NCI-H446 (cell line): ENCODE data around the gene DHX15.

Source experiments
- DNase-seq, 2 experiments: peaks; one replicate each; lab custom pipeline; 2025; lab: John Stamatoyannopoulos, UW

The DHX15 gene

DNA sequence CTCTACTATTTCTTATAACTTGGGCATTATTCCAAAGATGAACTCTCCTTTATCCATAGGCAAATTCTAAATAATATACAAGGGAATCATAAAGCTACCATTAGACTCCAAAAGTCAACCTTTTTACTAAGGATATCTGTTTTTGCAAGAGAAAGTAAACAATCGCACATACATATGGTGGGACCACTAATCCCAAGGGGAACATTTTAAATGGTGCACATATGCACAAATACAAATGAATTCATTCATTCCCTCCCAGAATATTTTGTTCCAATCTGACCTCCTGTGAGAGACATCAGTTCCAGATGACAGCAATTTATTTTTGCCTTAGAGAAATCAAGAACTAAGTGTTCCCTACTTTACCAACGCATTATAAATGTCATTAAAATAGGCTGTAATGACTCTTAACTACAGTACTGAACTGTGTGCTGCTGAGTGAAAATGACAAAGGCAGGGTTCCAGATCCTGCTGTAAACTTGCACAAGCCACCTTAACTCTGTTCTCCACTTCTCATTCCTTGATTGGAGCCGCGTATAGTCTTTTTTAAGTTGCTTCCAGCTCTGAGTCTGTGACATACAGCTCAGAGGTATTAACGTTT lies 2.0 kb downstream of the DHX15 start:
- no peak for DNase-seq

DNA sequence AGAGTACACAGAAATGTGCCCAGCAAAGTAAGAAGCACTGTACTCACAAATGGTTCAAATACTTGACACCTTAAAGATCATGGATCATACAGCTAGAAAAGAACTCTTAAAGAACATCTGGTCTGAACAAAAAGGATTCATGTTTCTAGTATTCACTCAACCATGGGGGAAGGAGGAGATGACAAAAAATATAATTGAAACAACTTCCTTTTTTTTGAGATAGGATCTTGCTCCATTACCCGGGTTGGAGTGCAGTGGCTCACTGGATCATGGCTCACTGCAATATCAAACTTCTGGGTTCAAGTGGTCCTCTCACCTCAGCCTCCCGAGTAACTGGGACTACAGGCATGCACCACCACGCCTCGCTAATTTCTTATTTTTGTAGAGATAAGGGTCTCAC lies 6.0 kb downstream of the DHX15 start:
- DNase-seq, result no peak

DNA sequence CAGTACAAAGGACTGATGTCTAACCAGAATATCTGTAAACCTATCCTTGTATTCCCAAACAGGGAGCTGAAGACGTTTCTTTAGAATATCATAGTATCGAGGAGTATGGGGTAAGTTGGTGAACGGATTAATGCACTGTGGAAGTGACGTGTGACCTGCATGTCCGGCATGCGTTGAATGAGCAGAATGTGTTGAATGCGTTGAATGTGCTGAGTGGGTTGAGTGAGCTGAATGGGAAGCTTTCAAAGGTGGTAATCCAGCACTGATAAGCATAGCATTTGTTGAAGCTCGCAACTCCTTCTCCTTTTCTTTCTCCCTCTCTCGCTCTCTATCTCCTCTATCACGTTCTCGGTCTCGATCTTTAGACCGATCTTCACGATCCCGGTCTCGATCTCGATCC lies 8.1 kb downstream of the DHX15 start:
- no peak for DNase-seq

DNA sequence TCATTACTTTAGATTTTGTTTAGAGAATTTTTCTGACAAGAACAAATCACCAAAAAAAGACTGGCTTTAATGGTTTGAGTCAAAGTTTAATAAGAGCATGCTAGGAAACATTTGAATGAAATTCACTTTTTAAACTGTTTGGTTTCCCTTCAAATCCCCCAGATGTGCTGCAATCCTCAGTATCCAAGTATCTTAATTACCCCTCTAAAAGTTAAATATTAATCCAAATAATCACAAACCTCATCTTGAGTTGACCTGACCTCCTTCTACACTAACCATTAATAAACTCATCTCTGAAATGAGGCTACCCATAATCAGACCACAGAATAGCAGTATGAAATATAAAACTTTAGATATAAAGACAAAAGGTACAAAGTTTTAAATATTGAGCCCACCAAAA lies 10.1 kb downstream of the DHX15 start:
- no peak for DNase-seq

DNA sequence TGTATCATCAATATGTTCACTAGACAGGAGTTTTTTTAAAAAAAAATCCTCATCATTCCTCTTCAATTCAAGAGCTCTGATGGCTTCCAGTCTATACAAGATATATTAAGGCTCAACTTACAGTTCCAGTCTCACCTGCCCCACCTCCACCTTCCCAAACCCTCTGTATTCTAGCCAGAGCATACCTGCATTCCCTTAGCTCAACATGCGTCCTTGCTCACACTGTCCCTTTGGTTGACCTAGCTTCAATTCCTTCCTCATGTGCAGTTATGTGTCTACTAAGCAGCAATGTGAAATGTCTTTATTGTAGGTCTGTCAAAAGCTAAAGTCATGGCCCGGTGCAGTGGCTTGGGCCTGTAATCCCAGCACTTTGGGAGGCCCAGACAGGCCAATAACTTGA lies 10.8 kb downstream of the DHX15 start:
- no peak for DNase-seq

DNA sequence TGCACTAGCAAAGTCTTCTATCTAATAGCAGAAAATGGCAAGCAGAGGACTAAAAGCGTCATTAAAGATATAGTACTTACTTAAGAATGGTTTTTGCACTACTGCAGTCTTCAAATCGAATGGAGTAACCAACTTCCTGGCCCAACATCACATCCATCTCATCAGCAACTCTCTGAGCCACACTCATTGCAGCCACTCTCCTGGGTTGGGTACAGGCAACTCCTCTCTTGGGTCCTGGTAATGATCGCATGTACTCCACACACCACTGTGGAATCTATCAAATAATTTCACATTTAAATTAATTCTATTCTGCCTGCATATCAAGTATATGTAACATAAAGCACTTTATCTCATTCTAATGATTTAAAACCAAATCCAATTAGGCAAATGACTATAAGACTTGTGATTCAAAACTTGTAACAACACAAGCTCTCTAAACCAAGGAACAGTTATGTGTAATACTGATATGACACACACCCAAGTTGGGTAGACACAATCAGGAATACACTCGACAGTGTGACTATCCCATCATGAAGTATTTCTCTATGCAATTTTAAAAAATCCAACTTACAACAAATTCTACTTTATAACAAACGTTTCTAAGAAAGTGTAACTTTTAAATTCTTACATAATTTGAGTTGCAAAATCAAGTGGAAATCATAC lies 13.6 kb downstream of the DHX15 start:
- no peak for DNase-seq

DNA sequence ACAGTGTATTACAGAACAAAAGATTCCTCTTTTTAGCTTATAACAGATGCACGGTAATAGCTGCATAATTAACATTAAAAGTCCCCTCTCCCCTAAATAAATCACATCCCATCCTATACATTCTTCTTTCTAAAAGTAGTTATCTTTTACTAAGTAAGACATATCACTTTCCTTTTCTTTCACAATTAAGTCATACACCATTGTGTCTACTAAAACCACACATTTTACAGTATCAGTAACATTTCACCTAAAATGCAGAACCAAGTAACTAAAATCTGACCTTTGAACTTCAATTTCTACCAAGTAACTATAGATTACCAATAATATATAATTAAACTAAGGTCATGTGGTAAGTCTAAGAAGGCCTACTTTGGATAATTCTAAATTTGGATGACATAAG lies 14.2 kb downstream of the DHX15 start:
- no peak for DNase-seq

DNA sequence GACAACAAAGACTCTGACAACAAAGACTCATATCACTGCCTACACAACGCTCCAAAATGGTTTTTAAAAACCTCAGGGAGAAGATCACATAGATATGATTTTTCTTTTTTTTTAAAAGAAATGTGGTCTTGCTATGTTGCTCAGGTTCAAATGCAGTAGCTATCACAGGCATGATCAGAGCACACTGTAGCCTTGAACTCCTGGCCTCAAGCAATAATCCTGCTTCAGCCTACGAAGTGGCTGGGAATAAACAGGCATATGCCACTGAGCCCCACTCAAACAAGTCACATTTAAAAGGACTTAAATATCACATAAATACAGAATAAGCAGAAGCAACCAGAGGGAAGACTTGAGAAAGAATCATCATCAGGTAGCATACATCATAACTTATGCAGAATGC lies 14.7 kb downstream of the DHX15 start:
- DNase-seq, result no peak

DNA sequence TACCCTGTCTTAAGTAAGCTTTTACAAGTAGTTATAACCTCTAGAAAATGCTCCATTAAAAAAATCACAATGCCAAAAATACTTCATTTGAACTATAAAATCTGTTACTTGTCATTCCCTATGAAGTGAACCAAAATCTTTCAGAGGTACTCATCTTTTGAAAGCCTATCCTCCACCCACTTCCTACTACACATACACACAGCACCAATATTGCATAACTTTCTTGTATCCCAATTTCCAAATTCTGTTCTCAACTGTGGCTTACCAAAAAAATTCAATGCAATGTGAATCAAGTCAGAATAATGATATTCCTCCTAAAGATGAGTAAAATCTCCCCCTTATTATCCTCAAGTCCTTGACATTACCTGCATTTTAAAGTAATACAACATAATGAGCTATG lies 15.9 kb downstream of the DHX15 start:
- no peak for DNase-seq

DNA sequence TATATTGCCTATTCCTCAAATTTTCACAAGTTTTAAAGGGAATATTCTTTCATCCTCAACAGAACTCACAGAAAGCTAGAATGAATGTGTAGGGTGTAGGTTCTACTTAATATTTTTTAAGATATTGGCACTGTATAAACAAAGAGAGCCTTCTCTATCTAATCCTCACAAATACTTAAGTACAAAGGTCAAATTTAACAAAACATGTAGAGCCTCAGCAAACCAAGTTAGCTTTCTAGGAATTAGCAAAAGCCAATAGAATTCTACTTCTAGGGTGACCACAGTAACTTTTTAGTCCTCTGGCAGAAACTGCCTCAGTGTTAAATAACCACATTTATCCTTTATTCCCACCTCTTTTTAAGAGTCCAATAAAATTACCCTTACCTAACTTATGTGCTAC lies 19.3 kb downstream of the DHX15 start:
- no peak for DNase-seq

DNA sequence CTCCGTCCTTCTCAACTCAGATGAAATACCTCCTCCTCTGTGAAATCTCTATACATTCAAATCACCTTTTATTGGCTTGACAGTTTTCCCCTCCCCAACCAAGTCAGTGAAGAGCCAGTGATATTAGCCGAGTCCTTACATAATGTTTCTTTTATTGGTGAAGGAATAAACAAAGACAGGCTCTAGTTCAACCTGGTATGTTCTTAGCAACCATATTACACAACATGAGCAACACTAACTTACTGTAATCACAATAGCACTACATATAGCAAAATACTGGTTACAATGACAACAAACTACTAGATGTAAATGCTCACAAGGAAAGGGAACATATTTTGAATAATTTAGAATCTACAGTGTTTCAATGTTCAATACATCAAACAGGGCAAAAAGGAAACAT lies 19.9 kb downstream of the DHX15 start:
- DNase-seq, result no peak

DNA sequence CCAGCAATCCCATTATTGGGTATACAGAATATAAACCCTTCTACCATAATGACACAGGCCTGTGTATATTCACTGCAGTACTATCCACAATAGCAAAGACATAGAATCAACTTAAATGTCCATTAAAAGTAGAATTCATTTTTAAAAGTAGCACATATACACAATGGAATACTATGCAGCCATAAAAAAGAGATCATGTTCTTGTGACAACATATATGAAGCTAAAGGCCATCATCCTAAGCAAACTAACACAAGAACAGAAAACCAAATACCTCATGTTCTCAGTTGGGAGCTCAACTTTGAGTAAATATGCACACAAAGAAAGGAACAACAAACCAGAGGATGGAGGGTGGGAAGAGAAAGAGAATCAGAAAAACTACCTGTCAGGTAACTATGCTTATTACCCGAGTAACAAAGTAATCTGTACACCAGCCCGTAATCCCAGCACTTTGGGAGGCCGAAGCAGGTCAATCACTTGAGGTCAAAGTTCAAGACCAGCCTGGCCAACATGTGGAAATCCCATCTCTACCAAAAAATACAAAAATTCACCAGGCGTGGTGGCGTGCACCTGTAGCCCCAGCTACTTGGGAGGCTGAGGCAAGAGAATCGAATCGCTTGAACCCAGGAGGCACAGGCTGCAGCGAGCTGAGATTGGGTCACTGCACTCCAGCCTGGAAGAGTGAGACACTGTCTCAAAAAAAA lies 22.8 kb downstream of the DHX15 start:
- DNase-seq, result no peak

DNA sequence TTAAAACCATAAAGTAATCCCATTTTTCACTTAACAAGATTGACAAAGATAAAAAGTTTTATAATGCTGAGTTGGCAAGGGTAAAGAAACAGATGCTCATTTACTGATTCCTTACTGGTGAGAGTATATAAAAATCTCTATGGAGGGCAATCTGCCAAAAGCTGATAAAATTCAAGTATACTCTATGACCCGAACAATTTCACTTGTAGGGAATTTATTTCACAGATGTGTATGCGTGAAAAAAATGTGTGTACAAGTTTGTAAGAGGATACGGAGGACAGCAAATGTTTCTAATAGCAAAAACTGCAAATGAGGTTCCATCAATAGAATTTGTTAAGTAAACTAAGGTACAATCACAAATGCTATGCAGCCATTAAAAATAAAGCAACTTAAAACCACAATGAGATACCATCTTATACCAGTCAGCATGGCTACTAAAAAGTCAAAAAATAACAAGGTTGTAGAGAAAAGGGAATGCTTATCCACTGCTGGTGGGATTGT lies 23.4 kb downstream of the DHX15 start:
- DNase-seq, result peak in 1 of 2 experiments; percentile 44

DNA sequence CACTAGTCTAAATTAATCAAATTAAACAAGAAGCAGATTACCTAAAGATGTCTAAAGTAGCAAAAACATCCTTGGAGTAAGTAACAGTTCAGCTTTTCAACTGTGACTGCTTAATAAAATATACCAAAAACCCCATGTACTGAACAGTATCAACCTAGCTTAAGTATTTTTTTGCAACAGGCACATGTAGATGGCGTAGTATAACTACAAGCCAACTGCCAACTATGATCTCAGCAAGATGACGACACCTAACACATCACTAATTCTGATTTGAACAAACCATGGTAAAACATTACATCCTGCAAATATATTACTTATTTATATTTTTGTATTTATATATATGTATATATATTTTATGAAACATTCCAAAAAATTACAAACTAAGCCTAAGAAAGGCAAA lies 24.5 kb downstream of the DHX15 start:
- peak in 1 of 2 experiments; percentile 9 for DNase-seq

DNA sequence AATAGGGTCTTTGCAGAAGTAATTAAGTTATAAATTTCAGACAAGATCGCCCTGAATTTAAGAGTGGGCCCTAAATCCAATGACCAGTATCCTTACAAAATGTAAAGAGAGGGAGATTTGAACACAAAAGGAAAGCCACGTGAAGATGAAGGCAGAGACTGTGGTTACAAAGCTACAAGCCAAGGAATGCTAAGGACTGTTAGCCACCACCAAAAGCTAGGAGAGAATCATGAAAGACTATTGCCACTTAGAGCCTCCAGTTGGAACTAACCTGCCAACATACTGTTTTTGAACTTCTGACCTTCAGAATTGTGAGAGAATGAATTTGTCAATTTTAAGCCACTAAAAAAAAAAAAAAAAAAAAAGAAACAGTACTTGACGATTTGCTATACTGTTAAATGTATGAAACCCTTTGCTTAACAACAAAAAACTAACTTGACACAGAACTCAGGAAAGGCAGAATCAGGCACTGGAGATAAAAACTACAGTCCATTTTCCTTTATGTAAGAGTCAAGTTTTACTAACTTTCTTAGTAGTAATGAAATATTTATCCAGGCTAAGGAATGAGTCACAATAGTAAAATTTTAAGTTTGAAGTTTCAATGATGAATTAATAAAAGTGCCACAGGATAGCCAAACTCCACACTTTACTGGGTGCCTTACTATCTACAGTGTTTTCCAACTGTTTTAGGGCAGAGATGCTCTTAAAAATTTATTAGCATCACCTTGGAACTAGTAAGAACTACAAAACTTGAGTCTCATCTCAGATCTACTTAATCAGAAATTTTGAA lies 25.1 kb downstream of the DHX15 start:
- no peak for DNase-seq

DNA sequence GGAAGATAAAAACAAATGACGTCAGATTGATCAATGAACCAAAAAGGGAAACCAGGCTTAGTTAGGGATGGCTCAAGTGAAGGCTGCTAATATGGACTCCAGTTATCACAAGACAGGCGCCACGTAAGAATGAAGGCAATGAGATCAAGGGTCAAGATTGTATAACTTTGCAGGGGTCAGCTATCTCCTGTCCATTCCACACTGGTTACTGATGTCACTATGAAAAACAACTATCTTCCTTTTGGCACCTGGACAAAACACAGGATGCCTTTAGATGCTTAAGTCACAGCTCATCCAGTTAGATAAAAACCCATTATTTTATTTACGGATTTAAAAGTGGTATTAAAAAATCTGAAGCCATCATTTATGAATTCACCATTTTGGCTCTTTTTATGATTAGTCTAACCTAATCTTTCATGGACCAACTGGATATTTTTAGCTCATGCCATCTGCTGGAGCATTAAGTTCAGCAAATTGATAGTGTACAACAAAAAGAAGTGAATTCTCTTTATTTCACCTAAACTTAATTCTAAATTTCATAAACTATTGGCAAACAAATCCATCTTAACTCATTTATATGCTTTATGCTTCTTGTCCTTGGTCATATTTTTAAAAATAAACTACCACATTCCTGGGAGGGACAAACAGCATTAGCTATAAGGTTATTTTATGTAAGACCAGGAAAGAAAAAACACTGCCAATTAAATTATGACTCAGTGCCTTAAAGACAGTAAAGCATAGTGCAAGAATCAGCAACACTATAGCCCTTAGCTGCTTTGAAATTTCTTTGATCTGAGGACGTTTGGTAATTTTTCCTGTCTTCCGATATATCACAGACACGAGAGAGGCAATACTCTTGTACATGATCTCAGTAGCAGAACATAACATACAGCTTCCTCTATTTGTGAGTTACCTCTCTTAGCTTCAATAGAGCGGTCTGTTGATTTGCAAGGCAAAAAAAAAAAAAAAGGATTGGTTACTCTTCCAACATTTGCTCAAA lies 27.0 kb downstream of the DHX15 start:
- no peak for DNase-seq

DNA sequence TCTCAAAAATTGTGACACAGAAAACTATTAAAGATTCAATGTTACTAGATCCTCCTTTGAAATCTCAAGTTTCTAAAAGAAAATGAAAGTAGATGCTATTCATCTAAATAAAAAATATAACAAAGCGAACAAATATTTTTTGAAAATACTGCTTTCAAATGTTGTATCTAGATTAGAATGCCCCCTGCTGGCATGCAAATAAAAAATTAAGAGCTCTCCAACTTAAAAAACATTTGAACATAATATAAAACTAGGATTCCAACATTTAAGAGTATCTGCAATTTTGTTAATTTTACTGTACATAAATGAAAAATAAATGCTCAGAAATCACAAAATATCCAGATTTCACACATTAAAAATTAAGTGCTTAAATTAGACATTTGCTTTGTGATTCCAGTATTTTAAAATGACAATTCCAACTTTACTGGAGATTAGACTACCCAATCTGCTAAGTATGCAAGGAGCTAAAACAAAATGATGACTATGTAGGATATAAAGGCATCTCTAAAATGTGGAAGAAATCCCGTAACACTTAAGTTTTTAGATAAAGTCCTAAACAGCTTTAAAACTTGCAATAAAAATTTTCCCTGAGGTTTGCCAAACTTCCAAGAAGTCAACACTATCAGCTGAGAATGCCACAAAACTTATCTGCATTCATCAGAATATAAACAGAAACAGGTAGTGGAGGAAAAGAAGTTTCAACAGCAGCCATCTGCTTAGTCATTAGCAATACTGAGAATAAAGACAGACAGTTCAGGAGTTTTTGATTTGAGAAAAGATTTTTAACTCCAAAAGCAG lies 32.7 kb downstream of the DHX15 start:
- DNase-seq, result no peak

DNA sequence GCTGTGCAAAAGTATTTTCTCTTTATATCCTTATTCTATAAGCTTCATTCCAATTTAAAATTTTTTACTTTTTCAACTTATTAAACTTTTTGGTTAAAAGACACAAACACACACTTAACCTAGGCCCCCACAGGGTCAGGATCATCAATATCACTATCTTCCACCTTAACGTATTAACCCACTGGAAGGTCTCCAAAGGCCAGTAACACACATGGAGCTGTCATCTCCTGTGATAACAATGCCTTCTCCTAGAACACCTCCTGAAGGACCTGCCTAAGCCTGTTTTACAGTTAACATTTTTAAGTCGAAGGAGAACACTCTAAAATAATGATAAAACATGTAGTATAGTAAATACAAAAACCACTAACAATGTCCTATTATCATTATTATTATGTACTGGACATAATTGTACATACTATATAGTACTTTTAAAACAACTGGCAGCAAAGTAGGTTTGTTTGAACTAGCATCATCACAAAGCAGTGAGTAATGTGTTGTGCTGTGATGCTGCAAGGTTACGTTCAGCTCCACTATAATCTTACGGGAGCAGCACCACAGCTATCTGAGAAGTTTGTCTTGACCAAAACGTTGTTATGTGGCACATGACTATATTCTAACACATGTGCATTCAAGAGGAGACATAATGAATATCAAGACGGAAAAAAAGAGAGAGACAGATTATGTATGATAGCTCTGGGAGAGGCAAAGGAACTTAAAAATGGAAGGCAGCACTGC lies 33.7 kb downstream of the DHX15 start:
- no peak for DNase-seq

DNA sequence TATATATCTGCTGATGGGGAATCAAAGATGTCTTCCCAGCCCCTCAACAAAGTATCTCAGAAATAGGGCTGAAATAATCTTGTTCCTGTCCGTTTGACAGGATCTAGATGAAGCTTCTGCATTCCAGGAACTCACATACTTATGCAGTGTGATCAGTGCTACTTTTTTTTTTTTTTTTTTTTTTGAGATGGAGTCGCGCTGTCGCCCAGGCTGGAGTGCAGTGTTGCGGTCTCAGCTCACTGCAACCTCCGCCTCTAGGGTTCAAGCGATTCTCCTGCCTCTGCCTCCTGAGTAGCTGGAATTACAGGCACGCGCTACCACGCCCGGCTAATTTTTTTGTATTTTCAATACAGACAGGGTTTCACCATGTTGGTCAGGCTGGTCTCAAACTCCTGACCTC lies 36.4 kb downstream of the DHX15 start:
- no peak for DNase-seq
